HCT116 (cell line): ENCODE results near the gene ERLEC1.

ENCODE experiments used
- RAD21 ChIP-seq: IDR thresholded peaks from 2 replicates; pipeline ENCODE4 v1.6.1; 2012; ENCODE audit warnings: low read depth, mild to moderate bottlenecking
- SIN3A ChIP-seq: IDR thresholded peaks from 2 replicates; pipeline ENCODE4 v1.6.1; 2012; ENCODE audit warnings: low read depth
- ZFX ChIP-seq: fragments of 450-650 bp; IDR thresholded peaks from 2 replicates; pipeline ENCODE4 v1.6.1; 2017
- TF ChIP-seq, protein P1 (sequence below), 3 experiments: fragments of 200-600 bp in 1 of 3; sonication (generic) in 1 of 3; IDR thresholded peaks in 2 of 3; conservative IDR thresholded peaks in 1 of 3; 2 replicates each; pipeline ENCODE4 v1.5.1; 2012 to 2017; ENCODE audit warnings: low read depth in 2 of 3, low read length in 2 of 3, antibody characterized with exemption in 1 of 3, borderline replicate concordance in 1 of 3, control low read depth in 1 of 3, mild to moderate bottlenecking in 1 of 3, mixed read lengths in 1 of 3, mixed run types in 1 of 3, moderate library complexity in 1 of 3; ENCODE audit not compliant: insufficient read depth in 1 of 3

DNA sequence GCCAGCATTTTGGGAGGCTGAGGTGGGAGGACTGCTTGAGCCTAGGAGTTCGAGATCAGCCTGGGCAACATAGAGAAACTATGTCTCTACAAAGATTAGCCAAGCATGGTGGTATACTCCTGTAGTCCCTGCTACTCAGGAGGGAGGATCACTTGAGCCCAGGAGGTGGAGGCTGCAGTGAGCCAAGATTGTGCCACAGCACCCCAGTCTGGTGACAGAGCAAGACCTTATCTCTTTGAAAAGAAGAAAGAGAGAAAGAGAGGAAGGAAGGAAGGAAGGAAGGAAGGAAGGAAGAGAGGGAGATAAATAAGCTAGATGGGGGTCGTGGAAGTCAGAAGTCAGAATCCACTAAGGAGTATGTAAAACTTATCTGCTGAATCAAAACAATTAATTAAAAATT is 56.8 kb downstream of the ERLEC1 start:
- TF ChIP-seq, protein P1, sequence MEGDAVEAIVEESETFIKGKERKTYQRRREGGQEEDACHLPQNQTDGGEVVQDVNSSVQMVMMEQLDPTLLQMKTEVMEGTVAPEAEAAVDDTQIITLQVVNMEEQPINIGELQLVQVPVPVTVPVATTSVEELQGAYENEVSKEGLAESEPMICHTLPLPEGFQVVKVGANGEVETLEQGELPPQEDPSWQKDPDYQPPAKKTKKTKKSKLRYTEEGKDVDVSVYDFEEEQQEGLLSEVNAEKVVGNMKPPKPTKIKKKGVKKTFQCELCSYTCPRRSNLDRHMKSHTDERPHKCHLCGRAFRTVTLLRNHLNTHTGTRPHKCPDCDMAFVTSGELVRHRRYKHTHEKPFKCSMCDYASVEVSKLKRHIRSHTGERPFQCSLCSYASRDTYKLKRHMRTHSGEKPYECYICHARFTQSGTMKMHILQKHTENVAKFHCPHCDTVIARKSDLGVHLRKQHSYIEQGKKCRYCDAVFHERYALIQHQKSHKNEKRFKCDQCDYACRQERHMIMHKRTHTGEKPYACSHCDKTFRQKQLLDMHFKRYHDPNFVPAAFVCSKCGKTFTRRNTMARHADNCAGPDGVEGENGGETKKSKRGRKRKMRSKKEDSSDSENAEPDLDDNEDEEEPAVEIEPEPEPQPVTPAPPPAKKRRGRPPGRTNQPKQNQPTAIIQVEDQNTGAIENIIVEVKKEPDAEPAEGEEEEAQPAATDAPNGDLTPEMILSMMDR (IDR thresholded peaks at IDR 0.05 in 2 of 3, conservative IDR thresholded peaks at IDR 0.05 in 1 of 3; ENCODE audit: borderline replicate concordance in 1 of 3, insufficient read depth in 1 of 3, low read depth in 2 of 3, low read length in 2 of 3): no peak
- no peak for TF ChIP-seq RAD21
- TF ChIP-seq SIN3A: no peak
- no peak for TF ChIP-seq ZFX
